Effector memory CD4-positive, alpha-beta T cell (primary cell): ENCODE results near the gene STXBP3.

Source experiments
- DNase-seq, 3 donors: peaks; one replicate each; pipeline ENCODE4 v3.0.0-alpha.2; 2020
- H3K27ac ChIP-seq: 2 replicates; pipeline ENCODE4 v1.7.0; 2013; ENCODE audit warnings: mild to moderate bottlenecking, low read length, moderate library complexity; ENCODE audit not compliant: insufficient read depth, poor library complexity, severe bottlenecking
- H3K27me3 ChIP-seq: replicated peaks from 2 replicates; pipeline ENCODE4 v1.7.0; 2013; ENCODE audit warnings: mild to moderate bottlenecking, low read length; ENCODE audit not compliant: insufficient read depth, control insufficient read depth, poor library complexity, severe bottlenecking
- H3K36me3 ChIP-seq: 2 replicates; pipeline ENCODE4 v1.7.0; 2013; ENCODE audit warnings: mild to moderate bottlenecking, low read length, moderate library complexity; ENCODE audit not compliant: control insufficient read depth, insufficient read depth
- H3K4me1 ChIP-seq: 2 replicates; pipeline ENCODE4 v1.7.0; 2013; ENCODE audit warnings: low read length, mild to moderate bottlenecking; ENCODE audit not compliant: control insufficient read depth, insufficient read depth, poor library complexity, severe bottlenecking
- H3K4me3 ChIP-seq: 2 replicates; pipeline ENCODE4 v1.7.0; 2013; ENCODE audit warnings: low read length, low read depth, mild to moderate bottlenecking; ENCODE audit not compliant: insufficient read depth, poor library complexity, severe bottlenecking
- H3K9me3 ChIP-seq: 2 replicates; pipeline ENCODE4 v1.7.0; 2013; ENCODE audit warnings: mild to moderate bottlenecking, low read length, moderate library complexity; ENCODE audit not compliant: control insufficient read depth

The STXBP3 gene

DNA sequence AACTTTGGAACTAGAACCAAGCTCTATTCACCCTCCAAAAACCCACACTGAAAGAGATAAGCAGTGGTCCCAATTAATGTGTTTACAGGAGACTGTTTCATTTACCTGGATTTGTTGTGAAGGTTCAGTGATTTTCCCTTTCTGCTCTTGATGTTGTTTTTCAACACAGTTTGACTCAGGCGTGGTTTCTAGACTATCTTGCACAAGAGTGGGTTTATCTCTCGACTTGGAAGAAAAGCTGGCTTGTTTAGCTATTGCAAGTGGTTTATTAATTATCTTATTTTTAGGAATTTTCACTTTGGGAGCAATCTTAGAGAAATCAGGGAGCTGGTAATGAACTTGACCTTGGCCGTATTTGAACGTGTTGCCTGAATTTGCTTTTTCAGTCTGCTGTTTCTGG is 105.1 kb downstream of the STXBP3 start:
- no peak for DNase-seq
- Histone ChIP-seq H3K36me3 (no peaks in the 10 kb centered on the region), H3K4me1 (peaks cover 4% of the 10 kb centered on the region), H3K4me3 (no peak overlapping the region), H3K9me3 (no peaks in the 10 kb centered on the region), H3K27me3 (no peaks in the 10 kb centered on the region), H3K27ac (no peak overlapping the region)

DNA sequence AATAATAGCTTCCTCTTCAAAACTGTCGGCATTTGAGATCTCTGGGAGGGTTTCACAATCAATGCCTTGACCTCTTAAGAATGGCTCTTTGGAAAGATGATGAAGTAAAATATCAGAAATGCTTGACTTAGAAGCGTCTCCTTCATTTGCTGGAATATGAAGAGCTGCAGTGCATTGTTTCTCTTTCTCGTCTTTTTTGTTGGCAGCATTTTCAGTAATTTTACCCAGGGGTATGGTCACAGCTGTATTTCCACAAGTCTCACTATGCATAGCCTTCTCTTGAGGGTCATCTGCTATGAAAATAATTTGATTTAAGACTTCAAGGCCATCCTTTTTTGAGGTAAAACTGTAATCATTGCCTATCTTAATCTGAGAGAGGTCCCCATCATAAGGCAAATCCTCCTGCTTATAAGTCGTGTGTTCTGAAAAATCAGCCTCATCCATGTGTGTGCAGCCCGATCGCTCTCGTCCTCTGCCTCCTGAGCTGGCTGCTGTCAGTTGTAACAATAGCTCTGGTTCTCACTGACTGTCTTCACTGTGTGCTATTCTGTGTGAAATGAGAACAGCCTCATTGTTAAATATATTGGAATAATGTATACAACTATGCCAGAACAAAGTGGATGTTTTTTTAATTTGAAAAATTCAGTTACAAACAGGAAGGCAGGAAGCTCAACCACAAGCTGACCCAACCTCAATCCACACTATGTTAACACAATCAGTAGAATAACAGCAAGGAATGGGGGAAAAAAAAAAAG is 105.9 kb downstream of the STXBP3 start:
- H3K27ac ChIP-seq, result no peak overlapping the region
- DNase-seq, result no peak
- no peaks in the 10 kb centered on the region for H3K36me3 ChIP-seq
- H3K4me3 ChIP-seq, result no peak overlapping the region
- no peaks in the 10 kb centered on the region for H3K9me3 ChIP-seq
- H3K27me3 ChIP-seq, result no peaks in the 10 kb centered on the region
- peaks cover 4% of the 10 kb centered on the region for H3K4me1 ChIP-seq

DNA sequence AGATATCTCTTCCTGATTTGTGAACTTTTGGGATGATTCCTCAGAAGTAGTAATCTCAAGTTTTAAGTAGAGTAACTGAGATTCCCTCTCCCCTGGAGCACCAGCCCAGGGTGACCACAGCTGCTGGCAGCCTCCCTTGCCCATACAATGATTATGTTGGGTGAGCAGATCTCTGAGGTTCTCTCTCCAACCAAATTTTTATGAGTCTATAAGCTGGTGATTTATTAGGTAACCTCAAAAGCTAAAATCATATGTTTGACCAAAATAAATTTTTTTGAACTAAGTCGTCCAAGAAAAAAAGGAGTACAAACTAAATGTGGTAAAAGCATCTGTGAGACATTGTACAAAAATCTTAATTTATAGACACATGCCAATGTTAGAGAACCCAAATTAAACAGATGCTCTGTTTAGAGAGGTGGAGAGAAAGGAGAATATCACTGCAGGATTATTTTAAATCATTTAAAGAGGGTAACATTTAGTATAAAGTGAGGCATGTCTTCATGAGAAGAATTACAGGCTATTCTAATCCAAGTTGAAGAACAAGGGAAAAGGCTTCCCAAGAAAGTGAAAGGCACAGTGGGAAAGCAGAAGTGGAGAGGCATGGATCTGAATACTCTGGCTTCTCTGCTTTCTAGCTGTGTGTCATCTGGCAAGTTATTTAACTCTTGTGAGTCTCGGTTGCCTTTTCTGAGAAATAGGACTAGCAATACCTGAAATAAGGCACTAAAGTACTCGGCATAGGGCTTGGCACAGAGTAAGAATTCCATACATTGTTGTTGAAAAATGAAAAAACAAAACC is 107.9 kb downstream of the STXBP3 start:
- Histone ChIP-seq H3K9me3 (no peaks in the 10 kb centered on the region), H3K27me3 (no peaks in the 10 kb centered on the region), H3K4me3 (no peak overlapping the region), H3K27ac (no peak overlapping the region), H3K4me1 (peaks cover 4% of the 10 kb centered on the region), H3K36me3 (no peaks in the 10 kb centered on the region)
- DNase-seq, result no peak

- H3K4me3 ChIP-seq, result no peak within 1 kb of the TSS
- no peak within 1 kb of the TSS for H3K27ac ChIP-seq
- DNase-seq, result no peak
- no peaks in the 10 kb centered on the region for H3K9me3 ChIP-seq
- peaks cover 4% of the 10 kb centered on the region for H3K4me1 ChIP-seq
- H3K36me3 ChIP-seq, result no peaks in the 10 kb centered on the region
- H3K27me3 ChIP-seq, result peaks cover 4% of the 10 kb centered on the region
Measured at GRCh38 chr1:108856994-108857393, 110.5 kb downstream of the STXBP3 start, which contains the start of gene AKNAD1. Gene AKNAD1, minus strand, starts transcription at chr1:108857094. Its CDS starts 4,430 bp downstream, at chr1:108852664.

GRCh38 chr1:108858230-108858950 is 111.9 kb downstream of the STXBP3 start:
- peaks cover 4% of the 10 kb centered on the region for H3K27me3 ChIP-seq
- H3K27ac ChIP-seq, result no peak overlapping the region
- H3K36me3 ChIP-seq, result no peaks in the 10 kb centered on the region
- H3K4me3 ChIP-seq, result no peak overlapping the region
- H3K9me3 ChIP-seq, result no peaks in the 10 kb centered on the region
- H3K4me1 ChIP-seq, result no peaks in the 10 kb centered on the region
- no peak for DNase-seq
